ENCODE data around the gene AMN. TPM values are rescaled to one million over a fixed set of nuclear protein-coding genes. Genes with fewer than 3 reads are reported as not detected.

Gene AMN
- total and polyA plus RNA-seq, 4 donors: 0.16 to 8.8 (median 0.34) TPM

DNA sequence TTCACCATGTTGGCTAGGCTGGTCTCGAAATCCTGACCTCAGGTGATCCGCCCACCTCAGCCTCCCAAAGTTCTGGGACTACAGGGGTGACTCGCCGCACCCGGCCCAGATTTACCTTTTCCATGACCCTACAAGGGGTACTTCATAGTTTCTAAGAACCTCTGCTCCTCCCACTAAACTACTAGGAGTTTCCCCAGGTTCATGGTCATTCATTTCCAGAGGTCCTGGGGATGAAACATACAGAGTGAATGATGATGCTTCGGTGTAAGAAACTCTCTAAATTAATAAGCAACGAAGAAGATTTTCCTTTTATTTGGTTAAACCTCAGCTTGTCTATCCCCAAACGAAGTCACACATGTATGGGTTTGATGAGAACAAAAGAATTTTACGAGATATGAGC lies 56.9 kb downstream of the AMN start:
- no peaks in the 10 kb centered on the region for H3K9me3 ChIP-seq (ENCODE audit: control insufficient read depth, low read length)

GRCh38 chr14:102980409-102980810 lies 57.9 kb downstream of the AMN start:
- Histone ChIP-seq H3K36me3 (ENCODE audit: control insufficient read depth in 1 of 2, insufficient read depth in 2 of 2, low read length in 1 of 2) (peaks cover 0 to 6% of the 10 kb centered on the region in 2 donors), H3K4me1 (ENCODE audit: control insufficient read depth in 1 of 2, insufficient read depth in 2 of 2, low read length in 2 of 2) (no peaks in the 10 kb centered on the region), H3K4me3 (ENCODE audit: low read length in 2 of 2) (no peak overlapping the region), H3K27ac (ENCODE audit: low read depth in 1 of 2, low read length in 2 of 2) (no peak overlapping the region), H3K9me3 (ENCODE audit: control insufficient read depth, low read length) (no peaks in the 10 kb centered on the region), H3K27me3 (ENCODE audit: control insufficient read depth in 1 of 2, insufficient read depth in 2 of 2, low read length in 1 of 2) (no peaks in the 10 kb centered on the region)
- DNase-seq (peak in 1 of 2 donors; percentile 48), ATAC-seq (ENCODE audit: low FRiP score) (no peak)
- intact Hi-C loops (cut with DNase I): no loop called here
- 76 to 80% methylated on average over 8 of the region's 8 CpGs for WGBS, 2 donors

More for the DNA sequence above, 56.9 kb downstream of the AMN start:
- DNase-seq: peak in 1 of 2 donors; percentile 39
- no peaks in the 10 kb centered on the region for H3K4me1 ChIP-seq (ENCODE audit: control insufficient read depth in 1 of 2, insufficient read depth in 2 of 2, low read length in 2 of 2)
- intact Hi-C loops (cut with DNase I): no loop called here
- H3K4me3 ChIP-seq (ENCODE audit: low read length in 2 of 2): no peak overlapping the region
- H3K27ac ChIP-seq (ENCODE audit: low read depth in 1 of 2, low read length in 2 of 2): no peak overlapping the region
- no peak for ATAC-seq (ENCODE audit: low FRiP score)
- peaks cover 0 to 5% of the 10 kb centered on the region in 2 donors for H3K36me3 ChIP-seq (ENCODE audit: control insufficient read depth in 1 of 2, insufficient read depth in 2 of 2, low read length in 1 of 2)
- no peaks in the 10 kb centered on the region for H3K27me3 ChIP-seq (ENCODE audit: control insufficient read depth in 1 of 2, insufficient read depth in 2 of 2, low read length in 1 of 2)
- 93 to 98% methylated on average over 9 of the region's 9 CpGs for WGBS, 2 donors

Other genes starting within 250 kb of the AMN start
- 10 to 100 TPM; 18.1 to 32.6 TPM for gene TRAF3, start 145.2 kb upstream of the AMN start, total RNA-seq
- gene TRAF3, start 145.2 kb upstream of the AMN start, polyA plus RNA-seq: 1 to 10 TPM; 3.4 to 5.0 TPM
- gene CDC42BPB, start 134.9 kb downstream of the AMN start, total RNA-seq: 100 to 1,000 TPM in 1 of 2 donors, 10 to 100 TPM in 1; 95.8 to 101 TPM
- 10 to 100 TPM; 18.4 to 31.9 TPM for gene CDC42BPB, start 134.9 kb downstream of the AMN start, polyA plus RNA-seq
- not detected for gene LBHD2, start 161.5 kb downstream of the AMN start, total RNA-seq
- gene LBHD2, start 161.5 kb downstream of the AMN start, polyA plus RNA-seq: not detected
- 1 to 10 TPM in 1 of 2 donors, under 1 TPM in 1; 0.68 to 4.8 TPM for gene EXOC3L4, start 172.1 kb downstream of the AMN start, total RNA-seq
- gene EXOC3L4, start 172.1 kb downstream of the AMN start, polyA plus RNA-seq: 1 to 10 TPM in 1 of 2 donors, not detected in 1; 7.4 TPM
- 100 to 1,000 TPM in 1 of 2 donors, 10 to 100 TPM in 1; 87.3 to 219 TPM for gene TNFAIP2, start 200.8 kb downstream of the AMN start, total RNA-seq
- 10 to 100 TPM; 26.8 to 90.8 TPM for gene TNFAIP2, start 200.8 kb downstream of the AMN start, polyA plus RNA-seq

All from aorta (tissue), 5 donors.